Esophagus muscularis mucosa (tissue), 3 donors: ENCODE results near the gene SPATA12.

Experiments used
- CTCF ChIP-seq, 3 experiments: fragments of 200-600 bp in 2 of 3; fragments of 450-650 bp in 1 of 3; sonication (generic) in 2 of 3; IDR thresholded peaks; one replicate each; pipeline ENCODE4 v1.5.1; 2017 to 2019; ENCODE audit warnings: antibody characterized with exemption in 3 of 3, mild to moderate bottlenecking in 2 of 3, moderate library complexity in 1 of 3
- POLR2A ChIP-seq: fragments of 450-650 bp; IDR thresholded peaks from one replicate; pipeline ENCODE4 v1.6.1; 2017; ENCODE audit warnings: antibody characterized with exemption, moderate library complexity, mild to moderate bottlenecking, low read depth
- POLR2AphosphoS5 ChIP-seq, 2 donors: sonication (generic); formaldehyde crosslinking; IDR thresholded peaks; one replicate each; pipeline ENCODE4 v1.6.1; 2017; ENCODE audit warnings: antibody characterized with exemption in 2 of 2

GRCh38 chr3:57120040-57120439 is 59.6 kb downstream of the SPATA12 start:
- TF ChIP-seq POLR2AphosphoS5 (IDR thresholded peaks at IDR 0.05): no peak
- no peak for TF ChIP-seq CTCF (IDR thresholded peaks at IDR 0.05)
- TF ChIP-seq POLR2A: no peak
